Stimulated activated CD8-positive, alpha-beta memory T cell treated with anti-CD3 and anti-CD28 coated beads, Interleukin-2, amount 100 ng/mL, for 1 hour (primary cell): ENCODE measurements around the gene MMD2.
"Not testable (repeated sequence)": the region's sequence is repeated elsewhere in the genome, so short reads cannot be mapped to it uniquely, and the experiment has no call there.

Experiments used
- DNase-seq, 2 donors: peaks; one replicate each; pipeline ENCODE4 v3.0.0-alpha.2; 2020; ENCODE audit warnings: low read depth in 2 of 2

MMD2 gene

GRCh38 chr7:4958477-4959301 lies at the start of gene MMD2:
MMD2 (minus strand) TSS chr7:4959187; CDS start chr7:4959017, 170 bp downstream.
- no peak for DNase-seq

- no peak for DNase-seq
Measured at GRCh38 chr7:5005066-5005465, 46.1 kb upstream of the MMD2 start.

- DNase-seq: no peak
Measured at GRCh38 chr7:5001911-5002310, 42.9 kb upstream of the MMD2 start.

- DNase-seq: no peak
Measured at GRCh38 chr7:5001003-5001402, 42.0 kb upstream of the MMD2 start.

- DNase-seq: no peak
Measured at GRCh38 chr7:4999369-4999950, 40.5 kb upstream of the MMD2 start.

GRCh38 chr7:4998910-4999309 lies 39.9 kb upstream of the MMD2 start:
- DNase-seq: no peak

GRCh38 chr7:4998244-4998643 lies 39.3 kb upstream of the MMD2 start:
- no peak for DNase-seq

GRCh38 chr7:4996696-4997222 lies 37.8 kb upstream of the MMD2 start:
- no peak for DNase-seq

GRCh38 chr7:4995429-4995969 lies 36.5 kb upstream of the MMD2 start:
- DNase-seq: no peak

GRCh38 chr7:4993471-4993870 lies 34.5 kb upstream of the MMD2 start:
- no peak for DNase-seq

GRCh38 chr7:4982741-4983140 lies 23.8 kb upstream of the MMD2 start:
- not testable (repeated sequence) for DNase-seq

- DNase-seq: not testable (repeated sequence)
Measured at GRCh38 chr7:4981295-4981890, 22.4 kb upstream of the MMD2 start.

- not testable (repeated sequence) for DNase-seq
Measured at GRCh38 chr7:4975626-4976025, 16.6 kb upstream of the MMD2 start.

- DNase-seq: peak; percentile 85 to 87
Measured at GRCh38 chr7:4973728-4974198, 14.8 kb upstream of the MMD2 start.

GRCh38 chr7:4972446-4972845 lies 13.5 kb upstream of the MMD2 start:
- DNase-seq: not testable (repeated sequence)

GRCh38 chr7:4965295-4966022 lies 6.5 kb upstream of the MMD2 start:
- no peak for DNase-seq

- no peak for DNase-seq
Measured at GRCh38 chr7:4964506-4964905, 5.5 kb upstream of the MMD2 start.

GRCh38 chr7:4962872-4963775 lies 4.1 kb upstream of the MMD2 start:
- DNase-seq: no peak

GRCh38 chr7:4960363-4960762 lies 1.4 kb upstream of the MMD2 start:
- no peak for DNase-seq

GRCh38 chr7:4959893-4960292 lies 906 bp upstream of the MMD2 start:
- DNase-seq: no peak

GRCh38 chr7:4959306-4959705 lies 319 bp upstream of the MMD2 start:
- no peak for DNase-seq
